ENCODE data around the gene PDAP1. TPM values are rescaled to one million over a fixed set of nuclear protein-coding genes. Genes with fewer than 3 reads are reported as not detected.
A peak's percentile ranks its signal among the peaks of the same experiment; 100 is the strongest.

Gene PDAP1
- polyA plus RNA-seq, 1 donor (not counting 4 experiments of a cell fraction or from before 2014, with no cell fraction given), result 99.1 TPM

GRCh38 chr7:99407872-99408378 is 472 bp downstream of the PDAP1 start:
- H3K79me2 ChIP-seq (ENCODE audit: control insufficient read depth, insufficient read depth, low read length), result peaks cover 88% of the 10 kb centered on the region
- H3K36me3 ChIP-seq (ENCODE audit: control insufficient read depth in 2 of 2, extremely low read depth in 1 of 2, insufficient read depth in 2 of 2, low read length in 2 of 2), result peaks cover 15 to 49% of the 10 kb centered on the region in 2 experiments
- FAIRE-seq, result no peak
- H3K9me3 ChIP-seq (ENCODE audit: control insufficient read depth, low read depth, low read length), result no peaks in the 10 kb centered on the region
- peaks cover 28% of the 10 kb centered on the region for H3K4me1 ChIP-seq (ENCODE audit: control insufficient read depth, extremely low read depth, insufficient read depth, low read length)
- peak overlapping the region; percentile 96 for H3K9ac ChIP-seq (ENCODE audit: control insufficient read depth, extremely low read depth, insufficient read depth, low read length)
- H3K4me2 ChIP-seq (ENCODE audit: control insufficient read depth, extremely low read depth, insufficient read depth, low read depth, low read length), result peak overlapping the region; percentile 96
- H2AFZ ChIP-seq (ENCODE audit: control insufficient read depth, low read length), result peak overlapping the region; percentile 39
- H3K27me3 ChIP-seq (ENCODE audit: control insufficient read depth, extremely low read depth, insufficient read depth, low read length), result no peaks in the 10 kb centered on the region
- no peak for DNase-seq (ENCODE audit: low read depth, low spot score)
- dilution Hi-C loops (cut with MboI; ENCODE audit: extremely low pct_ligation_motif_present, low sequenced_read_pairs), result no loop called here
- H3K27ac ChIP-seq (ENCODE audit: control insufficient read depth, insufficient read depth, low read length), result peak overlapping the region; percentile 98
- peaks cover 3% of the 10 kb centered on the region for H3K9me1 ChIP-seq (ENCODE audit: control insufficient read depth, extremely low read depth, insufficient read depth, low read length)
- peaks cover 24% of the 10 kb centered on the region for H4K20me1 ChIP-seq (ENCODE audit: control insufficient read depth, extremely low read depth, insufficient read depth, low read length)
- peak overlapping the region; percentile 73 to 100 (median 100) for H3K4me3 ChIP-seq (ENCODE audit: control insufficient read depth in 2 of 3, extremely low read depth in 1 of 3, insufficient read depth in 2 of 3, low read depth in 1 of 3, low read length in 3 of 3)
- no peak for TF ChIP-seq CTCF (optimal IDR thresholded peaks at IDR 0.05 in 1 of 3, IDR thresholded peaks at IDR 0.05 in 1 of 3, conservative IDR thresholded peaks at IDR 0.05 in 1 of 3; ENCODE audit: extremely low read depth in 1 of 3, insufficient read depth in 2 of 3, low read length in 3 of 3)
- TF ChIP-seq EZH2 (IDR thresholded peaks at IDR 0.05; ENCODE audit: low read length), result no peak

- peak overlapping the region; percentile 96 for H3K4me2 ChIP-seq (ENCODE audit: control insufficient read depth, extremely low read depth, insufficient read depth, low read depth, low read length)
- TF ChIP-seq CTCF (optimal IDR thresholded peaks at IDR 0.05 in 1 of 3, IDR thresholded peaks at IDR 0.05 in 1 of 3, conservative IDR thresholded peaks at IDR 0.05 in 1 of 3; ENCODE audit: extremely low read depth in 1 of 3, insufficient read depth in 2 of 3, low read length in 3 of 3) (no peak), EZH2 (IDR thresholded peaks at IDR 0.05; ENCODE audit: low read length) (no peak)
- DNase-seq (ENCODE audit: low read depth, low spot score) (no peak), FAIRE-seq (no peak)
- peaks cover 84% of the 10 kb centered on the region for H3K79me2 ChIP-seq (ENCODE audit: control insufficient read depth, insufficient read depth, low read length)
- H4K20me1 ChIP-seq (ENCODE audit: control insufficient read depth, extremely low read depth, insufficient read depth, low read length), result peaks cover 24% of the 10 kb centered on the region
- peaks cover 3% of the 10 kb centered on the region for H3K9me1 ChIP-seq (ENCODE audit: control insufficient read depth, extremely low read depth, insufficient read depth, low read length)
- peak overlapping the region in 2 of 3 experiments; percentile 100 for H3K4me3 ChIP-seq (ENCODE audit: control insufficient read depth in 2 of 3, extremely low read depth in 1 of 3, insufficient read depth in 2 of 3, low read depth in 1 of 3, low read length in 3 of 3)
- H3K36me3 ChIP-seq (ENCODE audit: control insufficient read depth in 2 of 2, extremely low read depth in 1 of 2, insufficient read depth in 2 of 2, low read length in 2 of 2), result peaks cover 16 to 49% of the 10 kb centered on the region in 2 experiments
- no peak overlapping the region for H2AFZ ChIP-seq (ENCODE audit: control insufficient read depth, low read length)
- H3K9ac ChIP-seq (ENCODE audit: control insufficient read depth, extremely low read depth, insufficient read depth, low read length), result peak overlapping the region; percentile 26
- peaks cover 28% of the 10 kb centered on the region for H3K4me1 ChIP-seq (ENCODE audit: control insufficient read depth, extremely low read depth, insufficient read depth, low read length)
- H3K27me3 ChIP-seq (ENCODE audit: control insufficient read depth, extremely low read depth, insufficient read depth, low read length), result no peaks in the 10 kb centered on the region
- dilution Hi-C loops (cut with MboI; ENCODE audit: extremely low pct_ligation_motif_present, low sequenced_read_pairs), result no loop called here
- H3K9me3 ChIP-seq (ENCODE audit: control insufficient read depth, low read depth, low read length), result no peaks in the 10 kb centered on the region
- H3K27ac ChIP-seq (ENCODE audit: control insufficient read depth, insufficient read depth, low read length), result peak overlapping the region; percentile 98
Observed at GRCh38 chr7:99406557-99406956, 1.8 kb downstream of the PDAP1 start.
